Nephron (organoid): ENCODE data around the gene SEMA6D.

Source experiments
- H3K27ac Mint-ChIP-seq, 3 experiments: 2 replicates each; pipeline ENCODE4 v1.8.0; 2020; ENCODE audit warnings: mixed read lengths in 3 of 3, mild to moderate bottlenecking in 2 of 3, moderate library complexity in 1 of 3
- H3K27me3 Mint-ChIP-seq: 2 replicates; pipeline ENCODE4 v1.8.0; 2021; ENCODE audit warnings: low read depth, mild to moderate bottlenecking, moderate library complexity, mixed read lengths
- H3K36me3 Mint-ChIP-seq: 2 replicates; pipeline ENCODE4 v1.8.0; 2020; ENCODE audit warnings: low read depth, mixed read lengths
- H3K4me1 Mint-ChIP-seq: 2 replicates; pipeline ENCODE4 v1.8.0; 2020; ENCODE audit warnings: mixed read lengths
- H3K4me3 Mint-ChIP-seq, 3 experiments: 2 replicates each; pipeline ENCODE4 v1.8.0; 2020; ENCODE audit warnings: mild to moderate bottlenecking in 3 of 3, mixed read lengths in 3 of 3, moderate library complexity in 2 of 3
- H3K9me3 Mint-ChIP-seq: 2 replicates; pipeline ENCODE4 v1.8.0; 2020; ENCODE audit warnings: mixed read lengths
- CTCF ChIP-seq, 3 experiments: fragments of 200-600 bp; sonication (generic); IDR thresholded peaks; one replicate each; pipeline ENCODE4 v1.5.0; 2021; ENCODE audit warnings: antibody characterized with exemption in 3 of 3; ENCODE audit not compliant: unreplicated experiment in 3 of 3

Gene SEMA6D

GRCh38 chr15:47691882-47692281 lies 25.4 kb upstream of the SEMA6D start:
- no peak for TF ChIP-seq CTCF (IDR thresholded peaks at IDR 0.05; ENCODE audit: unreplicated experiment in 3 of 3)

DNA sequence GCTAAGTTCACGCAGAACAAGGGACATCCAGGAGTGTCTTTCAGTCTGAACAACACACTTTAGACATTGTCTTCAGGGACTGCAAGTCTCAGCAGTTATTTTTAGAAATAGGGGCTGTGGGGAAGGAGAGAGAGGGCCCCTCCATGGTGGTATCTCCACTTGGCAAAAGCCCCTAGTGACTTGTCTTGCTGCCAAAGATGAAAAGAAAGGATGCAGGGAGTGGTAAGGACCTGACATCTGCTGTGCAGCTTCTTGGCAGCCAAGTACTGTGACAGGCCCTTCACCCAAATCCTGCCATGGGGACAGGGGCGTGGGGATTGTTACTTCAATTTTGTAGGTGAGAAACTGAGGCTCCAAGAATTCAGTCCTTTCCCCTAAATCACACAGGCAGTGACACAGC lies 21.0 kb upstream of the SEMA6D start:
- Mint-ChIP-seq H3K27ac (no peak overlapping the region), H3K9me3 (no peaks in the 10 kb centered on the region), H3K36me3 (no peaks in the 10 kb centered on the region), H3K4me1 (peaks cover 14% of the 10 kb centered on the region), H3K4me3 (no peak overlapping the region), H3K27me3 (no peaks in the 10 kb centered on the region)
- no peak for TF ChIP-seq CTCF (IDR thresholded peaks at IDR 0.05; ENCODE audit: unreplicated experiment in 3 of 3)

More at GRCh38 chr15:47691882-47692281, 25.4 kb upstream of the SEMA6D start:
- Mint-ChIP-seq H3K9me3 (no peaks in the 10 kb centered on the region), H3K4me1 (peaks cover 14% of the 10 kb centered on the region), H3K27ac (no peak overlapping the region), H3K27me3 (no peaks in the 10 kb centered on the region), H3K4me3 (no peak overlapping the region), H3K36me3 (no peaks in the 10 kb centered on the region)

- Mint-ChIP-seq H3K9me3 (no peaks in the 10 kb centered on the region), H3K4me1 (no peaks in the 10 kb centered on the region), H3K4me3 (no peak overlapping the region), H3K36me3 (no peaks in the 10 kb centered on the region), H3K27ac (no peak overlapping the region), H3K27me3 (no peaks in the 10 kb centered on the region)
- no peak for TF ChIP-seq CTCF (IDR thresholded peaks at IDR 0.05; ENCODE audit: unreplicated experiment in 3 of 3)
Measured at GRCh38 chr15:47705281-47705997, 11.9 kb upstream of the SEMA6D start.

DNA sequence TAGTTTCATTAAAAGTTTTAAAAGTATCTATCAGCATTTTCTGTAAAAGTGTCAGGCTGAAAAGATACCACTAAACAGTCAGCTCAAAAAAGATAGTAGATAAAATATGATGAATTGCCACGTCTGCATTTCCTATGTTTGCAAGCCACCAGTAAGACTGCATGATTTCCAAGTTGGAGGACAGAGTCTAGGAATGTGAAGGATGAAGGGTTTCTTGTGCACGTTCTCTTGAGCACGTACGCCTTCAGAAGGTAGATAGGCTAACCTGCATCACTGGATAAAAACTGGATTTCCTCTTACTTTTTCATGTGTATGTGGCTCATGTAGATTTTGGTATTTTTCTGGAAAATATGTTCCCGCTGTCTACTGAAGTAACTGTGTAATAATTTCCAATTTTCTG lies 9.9 kb upstream of the SEMA6D start:
- no peaks in the 10 kb centered on the region for H3K27me3 Mint-ChIP-seq
- no peaks in the 10 kb centered on the region for H3K36me3 Mint-ChIP-seq
- TF ChIP-seq CTCF (IDR thresholded peaks at IDR 0.05; ENCODE audit: unreplicated experiment in 3 of 3): no peak
- H3K4me3 Mint-ChIP-seq: no peak overlapping the region
- no peaks in the 10 kb centered on the region for H3K4me1 Mint-ChIP-seq
- no peaks in the 10 kb centered on the region for H3K9me3 Mint-ChIP-seq
- H3K27ac Mint-ChIP-seq: no peak overlapping the region

- Mint-ChIP-seq H3K27me3 (no peaks in the 10 kb centered on the region), H3K4me1 (peaks cover 8% of the 10 kb centered on the region), H3K27ac (no peak overlapping the region), H3K9me3 (no peaks in the 10 kb centered on the region), H3K4me3 (no peak overlapping the region), H3K36me3 (no peaks in the 10 kb centered on the region)
- no peak for TF ChIP-seq CTCF (IDR thresholded peaks at IDR 0.05; ENCODE audit: unreplicated experiment in 3 of 3)
Measured at GRCh38 chr15:47708161-47708980, 8.9 kb upstream of the SEMA6D start.
